Stimulated activated CD8-positive, alpha-beta memory T cell treated with anti-CD3 and anti-CD28 coated beads, Interleukin-4, amount 100 ng/mL, for 4 hours (primary cell): Measurements from ENCODE around the gene ADAMTS20.
"Not testable (repeated sequence)": the region's sequence is repeated elsewhere in the genome, so short reads cannot be mapped to it uniquely, and the experiment has no call there.

ENCODE experiments used
- DNase-seq, 2 donors: peaks; one replicate each; pipeline ENCODE4 v3.0.0-alpha.2; 2020; ENCODE audit warnings: low read depth in 2 of 2, low spot score in 1 of 2

ADAMTS20 gene

GRCh38 chr12:43551971-43552559 lies at the start of gene ADAMTS20:
Gene ADAMTS20 (minus strand): TSS chr12:43552203. CDS start chr12:43551921, 282 bp downstream.
- no peak for DNase-seq

GRCh38 chr12:43599708-43600107 lies 47.7 kb upstream of the ADAMTS20 start:
- DNase-seq, result no peak

- no peak for DNase-seq
Measured at GRCh38 chr12:43599066-43599465, 47.1 kb upstream of the ADAMTS20 start.

- no peak for DNase-seq
Measured at GRCh38 chr12:43590307-43590706, 38.3 kb upstream of the ADAMTS20 start.

GRCh38 chr12:43586646-43587245 lies 34.7 kb upstream of the ADAMTS20 start:
- no peak for DNase-seq

- no peak for DNase-seq
Measured at GRCh38 chr12:43585676-43586075, 33.7 kb upstream of the ADAMTS20 start.

GRCh38 chr12:43580601-43581000 lies 28.6 kb upstream of the ADAMTS20 start:
- DNase-seq, result no peak

- DNase-seq, result no peak
Measured at GRCh38 chr12:43579206-43579605, 27.2 kb upstream of the ADAMTS20 start.

GRCh38 chr12:43578782-43579181 lies 26.8 kb upstream of the ADAMTS20 start:
- no peak for DNase-seq

- DNase-seq, result no peak
Measured at GRCh38 chr12:43577381-43577780, 25.4 kb upstream of the ADAMTS20 start.

- DNase-seq, result no peak
Measured at GRCh38 chr12:43576162-43576561, 24.2 kb upstream of the ADAMTS20 start.

GRCh38 chr12:43571885-43572284 lies 19.9 kb upstream of the ADAMTS20 start:
- no peak for DNase-seq

- no peak for DNase-seq
Measured at GRCh38 chr12:43556057-43556456, 4.1 kb upstream of the ADAMTS20 start.

- no peak for DNase-seq
Measured at GRCh38 chr12:43551279-43551970, 578 bp downstream of the ADAMTS20 start.

- no peak for DNase-seq
Measured at GRCh38 chr12:43550831-43551271, 1.2 kb downstream of the ADAMTS20 start.

- DNase-seq, result no peak
Measured at GRCh38 chr12:43544703-43545102, 7.3 kb downstream of the ADAMTS20 start.

- no peak for DNase-seq
Measured at GRCh38 chr12:43540470-43540869, 11.5 kb downstream of the ADAMTS20 start.

- DNase-seq, result not testable (repeated sequence)
Measured at GRCh38 chr12:43537675-43538074, 14.3 kb downstream of the ADAMTS20 start.

- no peak for DNase-seq
Measured at GRCh38 chr12:43516045-43516444, 36.0 kb downstream of the ADAMTS20 start.

GRCh38 chr12:43501703-43502102 lies 50.3 kb downstream of the ADAMTS20 start:
- no peak for DNase-seq

GRCh38 chr12:43493261-43493797 lies 58.7 kb downstream of the ADAMTS20 start:
- DNase-seq, result no peak
